GM18519 (cell line): Measurements from ENCODE around the gene GRAMD1A.
"Not testable (repeated sequence)": the region's sequence is repeated elsewhere in the genome, so short reads cannot be mapped to it uniquely, and the experiment has no call there.

Source experiments
- ATAC-seq: cut with Tn5 transposase; IDR thresholded peaks from one replicate; pipeline ENCODE4 v1.9.1; 2021; ENCODE audit warnings: mild to moderate bottlenecking, moderate library complexity; ENCODE audit not compliant: unreplicated experiment, low FRiP score

The GRAMD1A gene

DNA sequence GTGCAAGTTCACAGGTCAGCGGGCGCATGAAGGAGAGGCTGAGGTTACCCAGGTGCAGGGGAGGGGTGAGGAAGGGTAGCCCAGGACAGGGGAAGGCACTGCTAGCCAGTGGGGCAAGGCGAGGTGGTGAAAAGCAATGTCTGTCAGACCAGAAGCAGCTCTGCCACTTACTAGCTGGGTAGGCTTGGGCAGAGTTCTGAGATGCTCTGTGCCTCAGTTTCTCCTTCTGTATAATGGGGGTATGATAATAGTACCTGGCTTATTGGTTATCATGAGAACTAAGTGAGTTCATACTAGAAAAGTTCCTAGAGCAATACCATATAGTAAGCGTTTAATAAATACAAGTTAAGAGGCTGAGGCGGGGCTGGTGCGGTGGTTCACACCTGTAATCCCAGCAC lies 15.8 kb downstream of the GRAMD1A start:
- ATAC-seq = no peak

- no peak for ATAC-seq
Measured at GRCh38 chr19:35017507-35017906, 17.4 kb downstream of the GRAMD1A start.

DNA sequence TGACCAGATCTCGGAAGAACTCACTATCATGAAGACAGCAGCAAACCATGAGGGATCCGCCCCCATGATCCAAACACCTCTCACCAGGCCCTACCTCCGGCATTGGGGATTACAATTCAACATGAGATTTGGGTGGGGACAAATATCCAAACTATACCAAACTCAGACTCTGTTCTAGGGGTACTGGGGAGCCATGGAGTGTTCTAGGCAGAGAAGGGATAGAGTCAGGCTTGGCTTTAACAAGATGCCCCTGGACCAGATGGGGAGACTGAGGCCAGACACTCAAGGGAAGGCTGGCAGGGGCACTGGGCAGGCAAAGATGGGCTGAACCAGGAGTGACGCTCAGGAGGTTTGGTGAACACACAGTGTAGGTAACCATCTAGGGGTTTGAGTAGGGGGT lies 18.3 kb downstream of the GRAMD1A start:
- no peak for ATAC-seq

- ATAC-seq = no peak
Measured at GRCh38 chr19:35019144-35019543, 19.0 kb downstream of the GRAMD1A start.

- ATAC-seq = no peak
Measured at GRCh38 chr19:35021016-35021415, 20.9 kb downstream of the GRAMD1A start.

- ATAC-seq = no peak
Measured at GRCh38 chr19:35021596-35021995, 21.5 kb downstream of the GRAMD1A start.

GRCh38 chr19:35022460-35022859 lies 22.3 kb downstream of the GRAMD1A start:
- ATAC-seq = no peak

DNA sequence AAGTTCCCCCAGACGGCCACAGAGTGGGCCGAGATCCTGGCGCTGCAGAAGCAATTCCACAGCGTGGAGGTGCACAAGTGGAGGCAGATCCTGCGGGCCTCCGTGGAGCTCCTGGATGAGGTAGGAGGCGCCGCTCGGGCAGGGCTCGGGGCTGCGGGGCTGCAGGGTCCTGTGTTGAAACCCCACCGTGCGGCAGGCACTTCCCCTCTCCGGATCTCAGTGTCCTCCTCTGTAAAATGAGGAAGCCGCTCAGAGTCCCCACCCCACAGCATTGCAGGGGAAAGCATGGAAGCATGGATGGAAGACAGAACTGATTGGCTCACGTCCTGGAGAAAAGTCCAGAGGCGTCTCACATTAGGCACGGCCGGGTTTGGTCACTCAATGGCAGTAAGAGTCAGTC lies 23.3 kb downstream of the GRAMD1A start:
- ATAC-seq = no peak

DNA sequence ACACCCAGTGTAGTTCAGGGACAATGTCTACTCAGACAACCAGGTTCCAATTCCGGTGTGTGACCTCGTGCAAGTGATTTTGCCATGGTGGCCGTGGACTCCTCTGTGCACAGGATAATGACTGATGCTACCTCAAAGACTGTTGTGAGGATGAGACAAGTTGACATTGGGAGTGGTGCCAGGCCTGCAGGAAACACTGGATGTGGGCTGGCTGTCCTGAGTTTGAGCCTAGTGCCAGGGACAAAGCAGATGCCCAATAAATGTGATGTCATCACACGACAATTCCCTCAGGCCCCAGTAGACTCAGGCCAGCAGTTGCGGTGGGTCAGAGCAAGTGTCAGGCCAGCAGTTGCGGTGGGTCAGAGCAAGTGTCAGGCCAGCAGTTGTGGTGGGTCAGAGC lies 24.0 kb downstream of the GRAMD1A start:
- no peak for ATAC-seq

- ATAC-seq = no peak
Measured at GRCh38 chr19:35025969-35026368, 25.8 kb downstream of the GRAMD1A start.

DNA sequence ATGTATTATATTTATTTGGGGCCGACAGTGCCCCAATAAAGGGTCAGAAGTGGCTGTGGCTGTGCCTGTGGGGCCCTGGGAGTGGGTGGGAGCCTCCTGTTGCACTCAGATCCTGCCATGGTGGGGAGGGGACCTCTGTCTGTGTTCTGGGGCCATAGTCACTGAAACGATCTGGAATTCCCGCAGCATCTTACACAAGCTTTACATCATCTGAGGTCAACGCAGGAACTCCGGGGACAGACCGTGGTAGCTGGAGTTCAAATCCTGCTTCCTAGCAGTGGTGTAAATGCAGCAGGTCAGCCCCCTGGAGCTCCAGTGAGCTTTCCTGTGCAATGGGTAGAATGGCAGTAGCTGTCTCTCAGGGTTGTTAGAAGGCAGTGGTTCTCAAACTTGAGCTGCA lies 26.3 kb downstream of the GRAMD1A start:
- ATAC-seq = no peak

DNA sequence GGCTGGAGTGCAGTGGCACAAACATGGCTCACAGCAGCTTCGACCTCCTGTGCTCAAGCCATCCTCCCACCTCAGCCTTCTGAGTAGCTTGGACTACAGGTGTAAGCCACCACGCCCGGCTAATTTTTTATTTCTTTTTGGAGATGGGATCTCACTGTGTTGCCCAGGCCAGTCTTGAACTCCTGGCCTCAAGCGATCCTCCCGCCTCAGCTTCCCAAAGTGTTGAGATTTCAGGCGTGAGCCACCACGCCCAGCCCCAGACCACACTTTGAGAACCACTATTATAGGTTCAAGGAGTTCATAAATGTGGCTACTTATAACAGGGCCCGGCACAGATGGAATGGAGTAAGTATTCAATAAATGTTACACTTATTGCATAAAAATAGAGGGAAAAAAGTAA lies 26.9 kb downstream of the GRAMD1A start:
- no peak for ATAC-seq

GRCh38 chr19:35027851-35028599 lies 27.9 kb downstream of the GRAMD1A start:
- no peak for ATAC-seq

DNA sequence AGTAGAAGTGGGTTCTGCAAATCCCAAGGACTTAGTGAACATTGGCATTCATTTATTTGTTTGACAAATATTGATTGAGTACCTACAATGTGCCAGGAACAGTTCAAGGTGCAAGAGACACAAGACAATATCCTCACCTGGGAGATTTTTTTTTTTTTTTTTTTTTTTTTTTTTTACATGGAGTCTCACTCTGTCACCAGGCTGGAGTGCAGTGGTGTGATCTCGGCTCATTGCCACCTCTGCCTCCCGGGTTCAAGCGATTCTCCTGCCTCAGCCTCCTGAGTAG lies 28.4 kb downstream of the GRAMD1A start:
- ATAC-seq = not testable (repeated sequence)

- not testable (repeated sequence) for ATAC-seq
Measured at GRCh38 chr19:35029275-35029736, 29.2 kb downstream of the GRAMD1A start.

DNA sequence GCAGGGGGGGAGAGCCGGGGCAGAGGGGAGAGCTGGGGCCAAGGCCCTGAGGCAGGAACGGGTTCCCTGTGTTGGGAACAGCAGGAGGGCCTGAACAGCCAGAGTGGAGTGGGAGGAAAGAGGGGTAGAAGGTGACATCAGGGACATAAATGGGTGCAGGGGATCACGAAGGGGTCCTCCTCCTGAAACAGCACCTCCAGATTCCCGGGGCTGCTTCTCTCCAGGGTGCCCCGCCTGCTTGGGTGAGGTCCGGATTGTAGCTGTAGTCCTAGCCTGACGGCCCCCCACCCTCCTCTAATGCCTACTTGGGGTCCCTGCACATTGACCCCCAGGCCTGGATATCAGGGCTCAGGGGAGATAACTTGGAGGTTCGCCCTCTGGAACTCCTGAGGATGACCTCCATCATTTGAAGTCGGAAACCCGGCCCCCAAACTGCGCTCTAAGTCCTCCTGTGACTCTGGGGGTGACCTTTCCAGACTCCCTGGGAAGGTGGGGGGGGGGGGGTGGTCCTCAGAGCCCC lies 29.7 kb downstream of the GRAMD1A start:
- no peak for ATAC-seq

GRCh38 chr19:35030257-35031071 lies 30.3 kb downstream of the GRAMD1A start, which contains the start of gene SCN1B:
Gene SCN1B, plus strand, starts transcription at chr19:35030470. Its CDS starts 351 bp downstream, at chr19:35030821.
- no peak for ATAC-seq

- ATAC-seq = no peak
Measured at GRCh38 chr19:35031072-35031881, 31.2 kb downstream of the GRAMD1A start.

DNA sequence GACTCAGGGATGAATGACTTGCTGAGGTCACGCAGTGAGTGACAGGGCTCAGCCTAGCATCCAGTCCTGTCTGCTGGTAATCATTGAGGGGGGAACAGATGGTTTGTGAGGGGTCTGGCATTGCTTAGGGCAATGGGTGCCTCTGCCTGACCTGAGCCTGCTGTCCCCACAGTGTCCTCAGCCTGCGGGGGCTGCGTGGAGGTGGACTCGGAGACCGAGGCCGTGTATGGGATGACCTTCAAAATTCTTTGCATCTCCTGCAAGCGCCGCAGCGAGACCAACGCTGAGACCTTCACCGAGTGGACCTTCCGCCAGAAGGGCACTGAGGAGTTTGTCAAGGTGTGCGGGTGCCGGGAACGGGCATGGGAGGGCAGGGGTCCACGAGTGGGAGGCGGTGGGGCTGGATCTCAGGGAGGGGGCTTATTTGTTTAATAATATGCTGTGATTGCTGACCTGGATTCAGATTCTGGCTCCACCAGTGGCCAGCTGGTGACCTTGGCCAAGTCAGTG lies 32.3 kb downstream of the GRAMD1A start:
- ATAC-seq = no peak
